Suprapubic skin (tissue), 4 donors: ENCODE data around the gene ARHGAP10.

Source experiments
- CTCF ChIP-seq, 2 donors: fragments of 200-600 bp in 1 of 2; fragments of 450-650 bp in 1 of 2; sonication (generic) in 1 of 2; IDR thresholded peaks; one replicate each; pipeline ENCODE4 v1.5.1; 2016 to 2019; ENCODE audit warnings: antibody characterized with exemption in 2 of 2, mild to moderate bottlenecking in 1 of 2, moderate library complexity in 1 of 2
- EP300 ChIP-seq: sonication (generic); formaldehyde crosslinking; IDR thresholded peaks from one replicate; pipeline ENCODE4 v1.6.1; 2017; ENCODE audit warnings: antibody characterized with exemption
- POLR2A ChIP-seq, 2 donors: fragments of 450-650 bp; IDR thresholded peaks; one replicate each; pipeline ENCODE4 v1.6.1; 2017; ENCODE audit warnings: antibody characterized with exemption in 2 of 2, mild to moderate bottlenecking in 2 of 2, moderate library complexity in 2 of 2
- POLR2AphosphoS5 ChIP-seq, 3 donors: sonication (generic); formaldehyde crosslinking; IDR thresholded peaks; one replicate each; pipeline ENCODE4 v1.6.1; 2017; ENCODE audit warnings: antibody characterized with exemption in 3 of 3

GRCh38 chr4:147851135-147851534, 119.2 kb downstream of the ARHGAP10 start:
- TF ChIP-seq CTCF (IDR thresholded peaks at IDR 0.05) (no peak), EP300 (no peak), POLR2A (IDR thresholded peaks at IDR 0.05) (no peak), POLR2AphosphoS5 (IDR thresholded peaks at IDR 0.05) (no peak)
